GM12801 (cell line): ENCODE results near the gene CRLF3.

ENCODE experiments used
- TF ChIP-seq, protein P1 (sequence below): IDR thresholded peaks from one replicate; pipeline ENCODE4 v1.5.1; 2011; ENCODE audit warnings: control low read depth; ENCODE audit not compliant: insufficient read length; ENCODE audit errors: extremely low read depth

CRLF3 gene

DNA sequence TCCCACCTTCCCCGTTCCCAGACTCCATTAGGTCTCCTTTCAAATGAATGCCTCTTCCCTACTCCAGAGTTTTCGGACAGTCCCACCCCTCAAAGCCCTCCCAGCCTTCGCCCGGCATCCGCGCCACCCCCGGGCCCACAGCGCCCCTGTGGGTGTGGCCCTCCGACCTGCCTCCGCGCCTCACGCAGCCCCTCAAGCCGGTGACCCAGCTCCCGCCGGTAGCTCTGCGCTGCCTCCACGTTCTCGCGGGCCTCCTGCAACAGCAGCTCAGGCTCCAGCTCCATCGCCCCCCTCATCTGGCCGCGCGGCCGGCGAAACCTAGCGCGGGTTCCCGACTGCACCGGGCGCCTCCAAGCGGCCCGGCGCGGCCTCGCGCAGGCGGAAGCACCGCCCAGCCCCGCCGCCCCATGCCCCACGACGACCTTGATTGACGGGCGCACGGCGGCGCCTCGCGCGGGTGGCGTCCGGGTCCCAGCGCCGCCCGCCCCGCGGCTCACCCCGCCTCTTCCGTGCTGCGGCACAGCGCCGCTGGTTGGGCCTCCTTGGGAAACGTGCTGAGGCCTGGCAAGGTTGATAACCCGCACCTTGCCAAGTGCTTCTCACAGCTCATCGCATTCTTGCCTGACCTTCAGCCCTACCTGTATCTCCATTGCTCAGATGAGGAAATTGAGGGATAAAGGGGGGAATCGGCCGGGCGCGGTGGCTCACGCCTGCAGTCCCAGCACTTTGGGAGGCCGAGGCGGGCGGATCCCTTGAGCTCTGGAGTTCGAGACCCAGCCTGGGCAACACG lies at the start of gene CRLF3:
CRLF3 (minus strand) TSS at position 337 of the 790 bp plus-strand sequence; CDS start at position 296, 41 bp downstream.
- TF ChIP-seq, protein P1, sequence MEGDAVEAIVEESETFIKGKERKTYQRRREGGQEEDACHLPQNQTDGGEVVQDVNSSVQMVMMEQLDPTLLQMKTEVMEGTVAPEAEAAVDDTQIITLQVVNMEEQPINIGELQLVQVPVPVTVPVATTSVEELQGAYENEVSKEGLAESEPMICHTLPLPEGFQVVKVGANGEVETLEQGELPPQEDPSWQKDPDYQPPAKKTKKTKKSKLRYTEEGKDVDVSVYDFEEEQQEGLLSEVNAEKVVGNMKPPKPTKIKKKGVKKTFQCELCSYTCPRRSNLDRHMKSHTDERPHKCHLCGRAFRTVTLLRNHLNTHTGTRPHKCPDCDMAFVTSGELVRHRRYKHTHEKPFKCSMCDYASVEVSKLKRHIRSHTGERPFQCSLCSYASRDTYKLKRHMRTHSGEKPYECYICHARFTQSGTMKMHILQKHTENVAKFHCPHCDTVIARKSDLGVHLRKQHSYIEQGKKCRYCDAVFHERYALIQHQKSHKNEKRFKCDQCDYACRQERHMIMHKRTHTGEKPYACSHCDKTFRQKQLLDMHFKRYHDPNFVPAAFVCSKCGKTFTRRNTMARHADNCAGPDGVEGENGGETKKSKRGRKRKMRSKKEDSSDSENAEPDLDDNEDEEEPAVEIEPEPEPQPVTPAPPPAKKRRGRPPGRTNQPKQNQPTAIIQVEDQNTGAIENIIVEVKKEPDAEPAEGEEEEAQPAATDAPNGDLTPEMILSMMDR = no peak

GRCh38 chr17:30869005-30869404 lies 44.5 kb upstream of the CRLF3 start:
- TF ChIP-seq, protein P1 = no peak

DNA sequence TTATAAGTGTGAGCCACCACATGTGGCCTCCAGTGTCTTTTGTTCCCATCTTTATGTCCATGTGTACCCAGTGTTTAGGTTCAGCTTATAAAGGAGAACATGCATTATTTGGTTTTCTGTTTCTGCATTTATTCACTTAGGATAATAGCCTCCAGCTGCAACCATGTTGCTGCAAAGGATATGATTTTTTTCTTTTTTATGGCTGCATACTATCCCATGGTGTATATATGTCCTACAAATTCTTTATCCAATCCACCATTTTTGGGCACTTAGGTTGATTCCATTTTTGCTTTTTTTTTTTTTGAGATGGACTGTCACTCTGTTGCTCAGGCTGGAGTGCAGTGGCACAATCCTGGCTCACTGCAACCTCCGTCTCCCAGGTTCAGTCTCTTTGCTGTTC lies 40.1 kb upstream of the CRLF3 start:
- TF ChIP-seq, protein P1 = no peak

DNA sequence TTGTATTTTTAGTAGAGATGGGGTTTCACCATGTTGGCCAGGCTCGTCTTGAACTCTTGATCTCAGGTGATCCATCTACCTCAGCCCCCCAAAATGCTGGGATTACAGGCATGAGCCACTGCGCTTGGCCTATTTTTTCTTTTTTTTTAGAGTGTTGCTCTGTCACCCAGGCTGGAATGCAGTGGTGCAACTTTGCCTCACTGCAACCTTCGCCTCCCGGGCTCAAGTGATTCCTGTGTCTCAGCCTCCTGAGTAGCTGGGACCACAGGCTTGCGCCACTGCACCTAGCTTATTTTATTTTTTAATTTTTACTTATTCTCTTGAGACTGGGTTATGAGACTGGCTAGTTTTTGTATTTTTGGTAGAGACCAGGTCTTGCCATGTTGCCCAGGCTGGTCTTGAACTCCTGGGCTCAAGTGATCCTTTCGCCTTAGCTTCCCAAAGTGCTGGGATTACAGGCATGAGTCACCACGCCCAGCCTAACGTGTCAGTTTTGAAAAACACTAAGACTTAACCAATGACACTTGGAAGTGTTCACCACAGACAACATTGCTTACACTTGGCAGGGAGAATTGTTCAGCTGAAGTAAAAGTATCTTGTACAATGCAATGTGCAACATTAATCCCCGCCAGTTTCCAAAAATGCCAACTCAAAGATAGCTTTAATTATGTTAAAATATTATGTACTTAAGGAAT lies 34.2 kb upstream of the CRLF3 start:
- TF ChIP-seq, protein P1 = no peak

- TF ChIP-seq, protein P1 = no peak
Observed at GRCh38 chr17:30854146-30854545, 29.7 kb upstream of the CRLF3 start.

- TF ChIP-seq, protein P1 = no peak
Observed at GRCh38 chr17:30848021-30848420, 23.5 kb upstream of the CRLF3 start.

GRCh38 chr17:30840771-30841170 lies 16.3 kb upstream of the CRLF3 start:
- TF ChIP-seq, protein P1 = no peak
